ENCODE data around the gene CCDC6. TPM values are rescaled to one million over a fixed set of nuclear protein-coding genes. Genes with fewer than 3 reads are reported as not detected.

The CCDC6 gene
- polyA plus RNA-seq, 3 donors: 4.2 to 13.5 (median 6.2) TPM

DNA sequence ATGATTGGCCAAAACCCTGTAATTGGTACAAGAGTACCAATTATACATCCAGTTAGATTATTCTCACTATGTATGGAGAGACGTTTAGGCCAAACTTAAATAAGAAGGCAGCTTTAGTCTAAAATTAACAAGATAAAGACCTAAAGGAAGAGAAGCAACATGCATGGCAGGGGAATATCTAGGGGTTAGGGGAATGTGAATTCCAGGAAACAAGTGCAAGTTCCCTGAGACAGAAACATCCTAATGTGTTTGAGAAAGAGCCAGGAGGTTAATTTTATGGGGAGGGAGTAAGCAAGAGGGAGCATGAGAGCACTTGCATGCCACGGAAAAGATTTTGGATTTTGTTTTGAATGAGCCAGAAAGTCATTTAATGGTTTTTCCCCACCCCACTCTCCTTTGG lies 39.6 kb upstream of the CCDC6 start:
- H3K4me3 Mint-ChIP-seq: no peak overlapping the region
- DNase-seq: no peak
- no peak overlapping the region for H3K27ac Mint-ChIP-seq
- no peak for TF ChIP-seq CTCF (IDR thresholded peaks at IDR 0.05)
- Histone ChIP-seq H3K27me3 (ENCODE audit: control insufficient read depth in 2 of 2, insufficient read depth in 2 of 2, low read length in 2 of 2) (no peaks in the 10 kb centered on the region), H3K4me3 (replicated peaks in 1 of 3; ENCODE audit: low read depth in 2 of 3, low read length in 3 of 3) (no peak overlapping the region), H3K9me3 (replicated peaks in 1 of 2; ENCODE audit: control insufficient read depth in 1 of 2, insufficient read depth in 1 of 2, low read length in 2 of 2) (no peaks in the 10 kb centered on the region), H3K4me1 (ENCODE audit: control insufficient read depth in 1 of 2, insufficient read depth in 2 of 2, low read length in 2 of 2) (no peaks in the 10 kb centered on the region), H3K79me2 (ENCODE audit: insufficient read depth, low read length) (no peaks in the 10 kb centered on the region), H3K36me3 (replicated peaks in 1 of 2; ENCODE audit: control insufficient read depth in 1 of 2, insufficient read depth in 2 of 2, low read length in 2 of 2) (no peaks in the 10 kb centered on the region), H3K27ac (ENCODE audit: low read depth in 1 of 2, low read length in 2 of 2) (no peak overlapping the region), H4K20me1 (ENCODE audit: insufficient read depth, low read length) (no peaks in the 10 kb centered on the region), H2AFZ (ENCODE audit: insufficient read depth, low read depth, low read length, poor library complexity, severe bottlenecking) (no peak overlapping the region), H3K4me2 (replicated peaks; ENCODE audit: extremely low read depth, low read length, poor library complexity, severe bottlenecking) (no peak overlapping the region), H3K9ac (ENCODE audit: insufficient read depth, low read length, poor library complexity, severe bottlenecking) (no peak overlapping the region)
- no peaks in the 10 kb centered on the region for H3K36me3 Mint-ChIP-seq
- intact Hi-C loops (cut with micrococcal nuclease): no loop called here
- no peaks in the 10 kb centered on the region for H3K4me1 Mint-ChIP-seq
- H3K9me3 Mint-ChIP-seq: peaks cover 0 to 8% (median 0%) of the 10 kb centered on the region in 7 donors
- peaks cover 0 to 5% (median 4%) of the 10 kb centered on the region in 3 donors for H3K27me3 Mint-ChIP-seq (ENCODE audit: low read depth in 3 of 3)
- no CpG with 5 or more reads among the region's 2 CpGs for WGBS (ENCODE audit: insufficient coverage)

DNA sequence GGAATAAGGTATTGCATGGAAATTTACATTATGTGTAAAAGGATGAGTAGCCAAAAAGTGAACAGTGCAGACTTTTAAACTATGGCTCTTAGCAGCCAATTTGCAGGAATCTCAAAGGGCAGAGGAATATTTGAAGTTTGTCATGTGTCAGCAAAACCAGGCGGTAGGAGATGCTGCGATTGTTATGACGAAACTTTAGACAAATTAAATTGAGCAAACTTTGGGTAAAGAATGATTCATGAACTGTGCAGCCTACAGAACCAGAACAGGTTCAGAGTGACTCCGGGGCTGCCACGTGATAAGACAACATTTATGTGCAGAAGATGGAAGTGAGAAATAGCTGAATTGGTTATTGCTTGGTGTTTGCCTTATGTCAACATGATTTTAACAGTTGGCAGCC lies 39.2 kb upstream of the CCDC6 start:
- no peaks in the 10 kb centered on the region for H3K27me3 ChIP-seq (ENCODE audit: control insufficient read depth in 2 of 2, insufficient read depth in 2 of 2, low read length in 2 of 2)
- H3K36me3 ChIP-seq (replicated peaks in 1 of 2; ENCODE audit: control insufficient read depth in 1 of 2, insufficient read depth in 2 of 2, low read length in 2 of 2): no peaks in the 10 kb centered on the region
- no peak overlapping the region for H3K4me2 ChIP-seq (replicated peaks; ENCODE audit: extremely low read depth, low read length, poor library complexity, severe bottlenecking)
- no peaks in the 10 kb centered on the region for H3K4me1 Mint-ChIP-seq
- H3K9me3 ChIP-seq (replicated peaks in 1 of 2; ENCODE audit: control insufficient read depth in 1 of 2, insufficient read depth in 1 of 2, low read length in 2 of 2): no peaks in the 10 kb centered on the region
- no peak overlapping the region for H2AFZ ChIP-seq (ENCODE audit: insufficient read depth, low read depth, low read length, poor library complexity, severe bottlenecking)
- H3K36me3 Mint-ChIP-seq: no peaks in the 10 kb centered on the region
- no peaks in the 10 kb centered on the region for H3K4me1 ChIP-seq (ENCODE audit: control insufficient read depth in 1 of 2, insufficient read depth in 2 of 2, low read length in 2 of 2)
- H3K9ac ChIP-seq (ENCODE audit: insufficient read depth, low read length, poor library complexity, severe bottlenecking): no peak overlapping the region
- intact Hi-C loops (cut with micrococcal nuclease): no loop called here
- H3K79me2 ChIP-seq (ENCODE audit: insufficient read depth, low read length): no peaks in the 10 kb centered on the region
- WGBS (ENCODE audit: insufficient coverage): 85% methylated on average over 5 of the region's 5 CpGs
- no peaks in the 10 kb centered on the region for H4K20me1 ChIP-seq (ENCODE audit: insufficient read depth, low read length)
- H3K27ac ChIP-seq (ENCODE audit: low read depth in 1 of 2, low read length in 2 of 2): no peak overlapping the region
- H3K27me3 Mint-ChIP-seq (ENCODE audit: low read depth in 3 of 3): peaks cover 0 to 5% (median 4%) of the 10 kb centered on the region in 3 donors
- H3K27ac Mint-ChIP-seq: no peak overlapping the region
- no peak for DNase-seq
- no peak for TF ChIP-seq CTCF (IDR thresholded peaks at IDR 0.05)
- peaks cover 0 to 8% (median 0%) of the 10 kb centered on the region in 7 donors for H3K9me3 Mint-ChIP-seq
- no peak overlapping the region for H3K4me3 ChIP-seq (replicated peaks in 1 of 3; ENCODE audit: low read depth in 2 of 3, low read length in 3 of 3)
- no peak overlapping the region for H3K4me3 Mint-ChIP-seq
